Neural cell (in vitro differentiated cells): Measurements from ENCODE around the gene PRSS38. TPM values are rescaled to one million over a fixed set of nuclear protein-coding genes. Genes with fewer than 3 reads are reported as not detected.

Experiments
- H2AFZ ChIP-seq: fragments of 200-600, 300-800 bp; sonication (generic), shearing (Covaris generic); 2 replicates; pipeline ENCODE4 v1.6.0; 2014; ENCODE audit warnings: low read depth, mild to moderate bottlenecking, antibody characterized with exemption, low read length, moderate library complexity
- H3F3A ChIP-seq: fragments of 200-600 bp; shearing (Covaris generic); 2 replicates; pipeline ENCODE4 v1.6.1; 2016; ENCODE audit warnings: mild to moderate bottlenecking, moderate library complexity, mixed read lengths, antibody characterized with exemption, low read length; ENCODE audit not compliant: insufficient read depth, poor library complexity, severe bottlenecking
- H3K27ac ChIP-seq: fragments of 200-600, 300-800 bp; sonication (generic), shearing (Covaris generic); 2 replicates; pipeline ENCODE4 v1.5.1; 2014; ENCODE audit warnings: mild to moderate bottlenecking, low read length, moderate library complexity
- H3K27me3 ChIP-seq: fragments of 300-800, 200-600 bp; sonication (generic), shearing (Covaris generic); 2 replicates; pipeline ENCODE4 v1.6.0; 2014; ENCODE audit warnings: mild to moderate bottlenecking, low read depth, low read length, moderate library complexity; ENCODE audit not compliant: insufficient read depth
- H3K36me3 ChIP-seq: fragments of 300-800, 200-600 bp; sonication (generic), shearing (Covaris generic); 2 replicates; pipeline ENCODE4 v1.5.1; 2014; ENCODE audit warnings: mild to moderate bottlenecking, antibody characterized with exemption, low read length, moderate library complexity; ENCODE audit not compliant: insufficient read depth
- H3K4me2 ChIP-seq: fragments of 300-800, 200-600 bp; sonication (generic), shearing (Covaris generic); 2 replicates; pipeline ENCODE4 v1.6.0; 2014; ENCODE audit warnings: mild to moderate bottlenecking, low read length
- H3K4me3 ChIP-seq: fragments of 300-800, 200-600 bp; sonication (generic), shearing (Covaris generic); 2 replicates; pipeline ENCODE4 v1.5.1; 2014; ENCODE audit warnings: mild to moderate bottlenecking, low read length, moderate library complexity
- H3K79me2 ChIP-seq: fragments of 200-600 bp; shearing (Covaris generic); replicated peaks from 2 replicates; pipeline ENCODE4 v1.6.0; 2014; ENCODE audit warnings: mild to moderate bottlenecking, low read length, moderate library complexity; ENCODE audit not compliant: insufficient read depth
- H3K9ac ChIP-seq: fragments of 300-800, 200-600 bp; sonication (generic), shearing (Covaris generic); 2 replicates; pipeline ENCODE4 v1.6.1; 2016; ENCODE audit warnings: mild to moderate bottlenecking, low read length, mixed read lengths
- H3K9me2 ChIP-seq: fragments of 200-600 bp; shearing (Covaris generic); 2 replicates; pipeline ENCODE4 v1.6.1; 2016; ENCODE audit warnings: mild to moderate bottlenecking, low read length, mixed read lengths; ENCODE audit not compliant: insufficient read depth
- H3K9me3 ChIP-seq: fragments of 200-600, 300-800 bp; sonication (generic), shearing (Covaris generic); 2 replicates; pipeline ENCODE4 v1.6.1; 2016; ENCODE audit warnings: mild to moderate bottlenecking, mixed run types, low read length, moderate library complexity, mixed read lengths
- H4K20me1 ChIP-seq: fragments of 200-600 bp; shearing (Covaris generic); 2 replicates; pipeline ENCODE4 v1.6.1; 2016; ENCODE audit warnings: mild to moderate bottlenecking, mixed run types; ENCODE audit not compliant: insufficient read depth
- EP300 ChIP-seq: fragments of 450-650 bp; conservative IDR thresholded peaks from 2 replicates; pipeline ENCODE4 v1.6.1; 2014; ENCODE audit warnings: antibody characterized with exemption, mild to moderate bottlenecking, moderate library complexity; ENCODE audit not compliant: poor library complexity, severe bottlenecking
- EZH2 ChIP-seq: fragments of 200-600, 300-800 bp; shearing (Covaris generic), sonication (generic); IDR thresholded peaks from 2 replicates; pipeline ENCODE4 v1.6.1; 2014; ENCODE audit warnings: antibody characterized with exemption, low read length, borderline replicate concordance, mild to moderate bottlenecking; ENCODE audit not compliant: insufficient read depth, poor library complexity, severe bottlenecking
- MXI1 ChIP-seq: fragments of 450-650 bp; conservative IDR thresholded peaks from 2 replicates; pipeline ENCODE4 v1.6.1; 2014; ENCODE audit warnings: antibody characterized with exemption, mild to moderate bottlenecking; ENCODE audit not compliant: poor library complexity, severe bottlenecking
- POLR2AphosphoS5 ChIP-seq: IDR thresholded peaks from 2 replicates; pipeline ENCODE4 v1.6.1; 2012
- RAD21 ChIP-seq: fragments of 450-650 bp; conservative IDR thresholded peaks from 2 replicates; pipeline ENCODE4 v1.6.1; 2014; ENCODE audit warnings: antibody characterized with exemption, mild to moderate bottlenecking, moderate library complexity
- REST ChIP-seq: IDR thresholded peaks from 2 replicates; pipeline ENCODE4 v1.6.1; 2012; ENCODE audit warnings: borderline replicate concordance
- SMC3 ChIP-seq: fragments of 450-650 bp; conservative IDR thresholded peaks from 2 replicates; pipeline ENCODE4 v1.6.1; 2014; ENCODE audit warnings: antibody characterized with exemption, mild to moderate bottlenecking, moderate library complexity; ENCODE audit not compliant: poor library complexity
- TAF1 ChIP-seq: IDR thresholded peaks from 2 replicates; pipeline ENCODE4 v1.6.1; 2012; ENCODE audit warnings: low read depth
- polyA plus RNA-seq: library from polyadenylated mRNA; depleted of rRNA; stranded (reverse); fragments of >200 nt; gene quantifications from 2 replicates; pipeline ENCODE4 v1.2.3, GENCODE V29; 2014
- TF ChIP-seq, protein P1 (sequence below): fragments of 450-650 bp; IDR thresholded peaks from 2 replicates; pipeline ENCODE4 v1.5.1; 2014; ENCODE audit warnings: antibody characterized with exemption, mild to moderate bottlenecking, moderate library complexity; ENCODE audit not compliant: poor library complexity, severe bottlenecking

PRSS38 gene
- polyA plus RNA-seq, 1 donor from 2014 or later, result not detected

DNA sequence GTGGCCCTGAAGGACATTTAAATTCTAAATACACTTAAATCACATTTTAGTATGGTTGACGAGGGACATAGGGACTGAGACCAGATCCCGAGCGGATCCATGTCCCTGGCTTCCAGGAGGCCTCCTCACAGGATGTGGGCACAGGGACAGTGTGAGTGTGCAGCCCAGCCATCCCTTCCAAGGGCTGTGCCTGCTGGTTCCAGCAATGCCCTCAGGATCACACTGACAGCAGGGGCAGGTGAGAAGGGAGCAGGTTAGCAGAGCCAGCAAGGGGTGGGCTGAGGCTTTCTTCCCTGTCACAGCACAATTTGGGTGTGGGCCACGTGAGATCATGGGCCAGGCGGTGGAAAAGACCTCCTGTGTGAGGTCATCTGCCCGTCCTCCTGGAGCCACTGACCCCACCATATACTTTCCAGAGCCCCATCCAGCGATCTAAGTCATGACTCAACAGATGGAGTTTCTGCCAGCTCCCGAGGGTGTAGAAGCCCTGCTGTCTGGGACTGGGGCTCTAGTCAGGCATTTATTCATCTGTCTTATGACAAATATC lies 37.0 kb upstream of the PRSS38 start:
- Histone ChIP-seq H3K27ac (no peak overlapping the region), H3K79me2 (no peaks in the 10 kb centered on the region), H3K4me2 (no peak overlapping the region), H3K36me3 (no peaks in the 10 kb centered on the region), H4K20me1 (no peaks in the 10 kb centered on the region), H3K9me3 (no peaks in the 10 kb centered on the region), H2AFZ (no peak overlapping the region), H3F3A (no peaks in the 10 kb centered on the region), H3K4me3 (no peak overlapping the region), H3K9me2 (no peaks in the 10 kb centered on the region), H3K27me3 (no peaks in the 10 kb centered on the region), H3K9ac (no peak overlapping the region)
- TF ChIP-seq RAD21, result no peak
- no peak for TF ChIP-seq EP300
- TF ChIP-seq SMC3, result no peak
- TF ChIP-seq, protein P1, sequence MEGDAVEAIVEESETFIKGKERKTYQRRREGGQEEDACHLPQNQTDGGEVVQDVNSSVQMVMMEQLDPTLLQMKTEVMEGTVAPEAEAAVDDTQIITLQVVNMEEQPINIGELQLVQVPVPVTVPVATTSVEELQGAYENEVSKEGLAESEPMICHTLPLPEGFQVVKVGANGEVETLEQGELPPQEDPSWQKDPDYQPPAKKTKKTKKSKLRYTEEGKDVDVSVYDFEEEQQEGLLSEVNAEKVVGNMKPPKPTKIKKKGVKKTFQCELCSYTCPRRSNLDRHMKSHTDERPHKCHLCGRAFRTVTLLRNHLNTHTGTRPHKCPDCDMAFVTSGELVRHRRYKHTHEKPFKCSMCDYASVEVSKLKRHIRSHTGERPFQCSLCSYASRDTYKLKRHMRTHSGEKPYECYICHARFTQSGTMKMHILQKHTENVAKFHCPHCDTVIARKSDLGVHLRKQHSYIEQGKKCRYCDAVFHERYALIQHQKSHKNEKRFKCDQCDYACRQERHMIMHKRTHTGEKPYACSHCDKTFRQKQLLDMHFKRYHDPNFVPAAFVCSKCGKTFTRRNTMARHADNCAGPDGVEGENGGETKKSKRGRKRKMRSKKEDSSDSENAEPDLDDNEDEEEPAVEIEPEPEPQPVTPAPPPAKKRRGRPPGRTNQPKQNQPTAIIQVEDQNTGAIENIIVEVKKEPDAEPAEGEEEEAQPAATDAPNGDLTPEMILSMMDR, result no peak
- TF ChIP-seq MXI1, result no peak
- no peak for TF ChIP-seq EZH2
- no peak for TF ChIP-seq REST
- no peak for TF ChIP-seq TAF1
- TF ChIP-seq POLR2AphosphoS5, result no peak

GRCh38 chr1:227779021-227779441 lies 36.4 kb upstream of the PRSS38 start:
- no peaks in the 10 kb centered on the region for H3K79me2 ChIP-seq

More at GRCh38 chr1:227779021-227779441, 36.4 kb upstream of the PRSS38 start:
- no peak overlapping the region for H3K4me2 ChIP-seq
- no peaks in the 10 kb centered on the region for H3K9me2 ChIP-seq
- no peaks in the 10 kb centered on the region for H3K27me3 ChIP-seq
- H3K36me3 ChIP-seq, result no peaks in the 10 kb centered on the region
- no peaks in the 10 kb centered on the region for H3F3A ChIP-seq
- H2AFZ ChIP-seq, result no peak overlapping the region
- H4K20me1 ChIP-seq, result no peaks in the 10 kb centered on the region
- no peak overlapping the region for H3K27ac ChIP-seq
- TF ChIP-seq SMC3 (no peak), TAF1 (no peak), EZH2 (no peak), EP300 (no peak), POLR2AphosphoS5 (no peak), REST (no peak), RAD21 (no peak), MXI1 (no peak)
- TF ChIP-seq, protein P1, result no peak
- no peak overlapping the region for H3K9ac ChIP-seq
- no peak overlapping the region for H3K4me3 ChIP-seq
- H3K9me3 ChIP-seq, result no peaks in the 10 kb centered on the region
